Loucy (cell line): Measurements from ENCODE around the gene TOR1B.

Experiments used
- EZH2phosphoT487 ChIP-seq: fragments of 200-600 bp; IDR thresholded peaks from 2 replicates; pipeline ENCODE4 v1.6.1; 2018; ENCODE audit warnings: antibody characterized with exemption, mild to moderate bottlenecking, moderate library complexity, borderline replicate concordance
- TF ChIP-seq, protein P1 (sequence below): fragments of 200-600 bp; sonication (generic); conservative IDR thresholded peaks from 2 replicates; pipeline ENCODE4 v1.5.1; 2014; ENCODE audit warnings: mild to moderate bottlenecking, antibody characterized with exemption, low read length

DNA sequence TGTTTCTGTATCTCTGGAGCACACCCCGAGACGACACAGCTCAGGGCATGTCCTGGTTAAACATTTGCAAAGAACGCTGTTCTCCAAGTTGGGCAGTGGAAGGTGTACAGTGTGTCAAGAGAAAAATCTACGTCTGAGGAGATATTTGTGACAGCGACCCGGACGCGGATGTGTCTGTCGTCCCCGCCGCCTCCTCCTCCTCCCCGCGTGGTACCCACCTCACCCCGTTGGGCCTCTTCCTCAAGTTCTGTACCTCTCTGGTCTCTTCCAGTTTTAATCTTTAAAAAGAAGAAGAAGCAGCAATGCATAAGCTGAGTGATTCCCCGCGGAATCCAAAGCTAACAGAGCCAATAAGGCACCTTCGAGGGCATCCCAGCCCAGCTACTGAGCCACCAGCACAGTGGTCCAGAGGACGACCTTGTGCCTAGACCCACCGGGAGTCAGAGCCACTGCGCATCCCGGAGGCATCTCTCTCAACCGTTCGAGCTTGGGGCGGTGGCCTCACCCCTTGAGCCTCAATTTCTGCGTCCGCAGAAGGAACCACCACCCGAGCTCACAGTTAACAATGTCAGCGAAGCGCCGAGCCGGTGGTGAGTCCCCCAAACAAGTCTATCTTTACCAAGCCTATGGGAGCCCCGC is 31.6 kb downstream of the TOR1B start:
- TF ChIP-seq, protein P1, sequence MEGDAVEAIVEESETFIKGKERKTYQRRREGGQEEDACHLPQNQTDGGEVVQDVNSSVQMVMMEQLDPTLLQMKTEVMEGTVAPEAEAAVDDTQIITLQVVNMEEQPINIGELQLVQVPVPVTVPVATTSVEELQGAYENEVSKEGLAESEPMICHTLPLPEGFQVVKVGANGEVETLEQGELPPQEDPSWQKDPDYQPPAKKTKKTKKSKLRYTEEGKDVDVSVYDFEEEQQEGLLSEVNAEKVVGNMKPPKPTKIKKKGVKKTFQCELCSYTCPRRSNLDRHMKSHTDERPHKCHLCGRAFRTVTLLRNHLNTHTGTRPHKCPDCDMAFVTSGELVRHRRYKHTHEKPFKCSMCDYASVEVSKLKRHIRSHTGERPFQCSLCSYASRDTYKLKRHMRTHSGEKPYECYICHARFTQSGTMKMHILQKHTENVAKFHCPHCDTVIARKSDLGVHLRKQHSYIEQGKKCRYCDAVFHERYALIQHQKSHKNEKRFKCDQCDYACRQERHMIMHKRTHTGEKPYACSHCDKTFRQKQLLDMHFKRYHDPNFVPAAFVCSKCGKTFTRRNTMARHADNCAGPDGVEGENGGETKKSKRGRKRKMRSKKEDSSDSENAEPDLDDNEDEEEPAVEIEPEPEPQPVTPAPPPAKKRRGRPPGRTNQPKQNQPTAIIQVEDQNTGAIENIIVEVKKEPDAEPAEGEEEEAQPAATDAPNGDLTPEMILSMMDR = no peak
- TF ChIP-seq EZH2phosphoT487 = no peak
